WTC11 (cell line): ENCODE data around the gene GMIP. TPM values are rescaled to one million over a fixed set of nuclear protein-coding genes. Genes with fewer than 3 reads are reported as not detected.
A peak's percentile ranks its signal among the peaks of the same experiment; 100 is the strongest.

Experiments
- ATAC-seq: fragments of 200-7000 bp; cut with Tn5 transposase; 2 replicates; pipeline ENCODE4 v1.10.0; 2021; ENCODE audit warnings: mild to moderate bottlenecking, moderate library complexity
- CTCF ChIA-PET: fragments of 300-600 bp; sonication (Branson Sonifier 250); formaldehyde crosslinking; loops from one replicate; lab custom pipeline; 2021; ENCODE audit warnings: antibody characterized with exemption; lab: Charles Lee
- POLR2A ChIA-PET: fragments of 350-600 bp; sonication (Branson Sonifier 250); formaldehyde crosslinking; loops from one replicate; lab custom pipeline; 2021; ENCODE audit warnings: antibody characterized with exemption; lab: Charles Lee
- DNase-seq: peaks from one replicate; pipeline ENCODE4 v3.0.0; 2021; ENCODE audit warnings: low spot score
- H3K27ac Mint-ChIP-seq: 2 replicates; pipeline ENCODE4 v1.8.0; 2021; ENCODE audit warnings: mixed read lengths
- H3K27me3 Mint-ChIP-seq: 2 replicates; pipeline ENCODE4 v1.8.0; 2021; ENCODE audit warnings: low read depth, mild to moderate bottlenecking, moderate library complexity, mixed read lengths
- H3K36me3 Mint-ChIP-seq: 2 replicates; pipeline ENCODE4 v1.8.0; 2021; ENCODE audit warnings: mixed read lengths
- H3K4me1 Mint-ChIP-seq: 2 replicates; pipeline ENCODE4 v1.8.0; 2022; ENCODE audit warnings: mixed read lengths
- H3K4me3 Mint-ChIP-seq: 2 replicates; pipeline ENCODE4 v1.8.0; 2021; ENCODE audit warnings: mild to moderate bottlenecking, moderate library complexity, mixed read lengths
- H3K9me3 Mint-ChIP-seq: 2 replicates; pipeline ENCODE4 v1.8.0; 2021; ENCODE audit warnings: mixed read lengths
- AR ChIP-seq: fragments of 250-450 bp; sonication (Bioruptor Pico); IDR thresholded peaks from 2 replicates; pipeline ENCODE4 v1.9.0; 2021; ENCODE audit warnings: mild to moderate bottlenecking
- ATF1 ChIP-seq: sonication (generic); formaldehyde crosslinking; IDR thresholded peaks from 2 replicates; pipeline ENCODE4 v1.8.1; 2023; ENCODE audit warnings: mild to moderate bottlenecking, moderate library complexity, missing genetic modification reagents
- ATF2 ChIP-seq: sonication (generic); formaldehyde crosslinking; IDR thresholded peaks from 2 replicates; pipeline ENCODE4 v1.8.1; 2022; ENCODE audit warnings: low read depth, missing genetic modification reagents, borderline replicate concordance
- CBFB ChIP-seq: sonication (generic); formaldehyde crosslinking; IDR thresholded peaks from 2 replicates; pipeline ENCODE4 v1.8.1; 2022; ENCODE audit warnings: mild to moderate bottlenecking, low read depth, missing genetic modification reagents
- CREB1 ChIP-seq: sonication (generic); formaldehyde crosslinking; IDR thresholded peaks from 2 replicates; pipeline ENCODE4 v1.8.0; 2023; ENCODE audit warnings: mild to moderate bottlenecking, missing genetic modification reagents
- ELF4 ChIP-seq: sonication (generic); formaldehyde crosslinking; IDR thresholded peaks from 2 replicates; pipeline ENCODE4 v1.8.1; 2022; ENCODE audit warnings: low read depth, mild to moderate bottlenecking, moderate library complexity, missing genetic modification reagents
- EMX1 ChIP-seq: fragments of 250-450 bp; sonication (Bioruptor Pico); IDR thresholded peaks from 2 replicates; pipeline ENCODE4 v1.8.0; 2021; ENCODE audit warnings: mild to moderate bottlenecking
- FOXJ3 ChIP-seq: sonication (generic); formaldehyde crosslinking; IDR thresholded peaks from 2 replicates; pipeline ENCODE4 v1.9.0; 2021; ENCODE audit warnings: missing genetic modification reagents, mild to moderate bottlenecking, borderline replicate concordance
- IRF1 ChIP-seq: sonication (generic); formaldehyde crosslinking; IDR thresholded peaks from 2 replicates; pipeline ENCODE4 v1.8.0; 2023; ENCODE audit warnings: missing genetic modification reagents
- KAT7 ChIP-seq: sonication (generic); formaldehyde crosslinking; IDR thresholded peaks from 2 replicates; pipeline ENCODE4 v1.8.1; 2023; ENCODE audit warnings: missing genetic modification reagents, mild to moderate bottlenecking, borderline replicate concordance
- OVOL2 ChIP-seq: fragments of 250-450 bp; sonication (Bioruptor Pico); IDR thresholded peaks from 2 replicates; pipeline ENCODE4 v1.9.0; 2021; ENCODE audit warnings: mild to moderate bottlenecking, borderline replicate concordance
- RELA ChIP-seq: sonication (generic); formaldehyde crosslinking; IDR thresholded peaks from 2 replicates; pipeline ENCODE4 v1.8.1; 2022; ENCODE audit warnings: missing genetic modification reagents, mild to moderate bottlenecking, borderline replicate concordance
- SMAD4 ChIP-seq: sonication (generic); formaldehyde crosslinking; IDR thresholded peaks from 2 replicates; pipeline ENCODE4 v1.8.0; 2022; ENCODE audit warnings: mild to moderate bottlenecking, missing genetic modification reagents
- TCF7 ChIP-seq: sonication (generic); formaldehyde crosslinking; IDR thresholded peaks from 2 replicates; pipeline ENCODE4 v1.8.0; 2022; ENCODE audit warnings: mild to moderate bottlenecking, low read depth, missing genetic modification reagents, moderate library complexity
- TEAD1 ChIP-seq: sonication (generic); formaldehyde crosslinking; IDR thresholded peaks from 2 replicates; pipeline ENCODE4 v1.8.0; 2022; ENCODE audit warnings: mild to moderate bottlenecking, missing genetic modification reagents
- TEAD4 ChIP-seq: sonication (generic); formaldehyde crosslinking; IDR thresholded peaks from 2 replicates; pipeline ENCODE4 v1.8.0; 2022; ENCODE audit warnings: mild to moderate bottlenecking, missing genetic modification reagents
- ZNF138 ChIP-seq: sonication (generic); formaldehyde crosslinking; conservative IDR thresholded peaks from 2 replicates; pipeline ENCODE4 v1.8.1; 2022; ENCODE audit warnings: mild to moderate bottlenecking, moderate library complexity, missing genetic modification reagents
- ZNF416 ChIP-seq: fragments of 250-450 bp; sonication (Bioruptor Pico); IDR thresholded peaks from 2 replicates; pipeline ENCODE4 v1.9.0; 2021; ENCODE audit warnings: mild to moderate bottlenecking, inconsistent platforms
- ZNF671 ChIP-seq: fragments of 250-450 bp; sonication (Bioruptor Pico); IDR thresholded peaks from 2 replicates; pipeline ENCODE4 v1.8.0; 2021; ENCODE audit warnings: mild to moderate bottlenecking
- total RNA-seq: library from RNA; stranded (reverse); gene quantifications from 3 replicates; pipeline ENCODE4 v1.2.3, GENCODE V29; 2021
- TF ChIP-seq, protein P1 (sequence below): sonication (generic); formaldehyde crosslinking; IDR thresholded peaks from 2 replicates; pipeline ENCODE4 v1.8.0; 2022; ENCODE audit warnings: mild to moderate bottlenecking, missing genetic modification reagents
- TF ChIP-seq, protein P2 (sequence below): sonication (generic); formaldehyde crosslinking; IDR thresholded peaks from 2 replicates; pipeline ENCODE4 v1.8.0; 2022; ENCODE audit warnings: mild to moderate bottlenecking, missing genetic modification reagents
- TF ChIP-seq, protein P3 (sequence below): sonication (generic); formaldehyde crosslinking; IDR thresholded peaks from 2 replicates; pipeline ENCODE4 v1.8.0; 2022; ENCODE audit warnings: mild to moderate bottlenecking, missing genetic modification reagents

GMIP gene
- total RNA-seq, 1 experiment from 2014 or later, result 23.0 TPM

DNA sequence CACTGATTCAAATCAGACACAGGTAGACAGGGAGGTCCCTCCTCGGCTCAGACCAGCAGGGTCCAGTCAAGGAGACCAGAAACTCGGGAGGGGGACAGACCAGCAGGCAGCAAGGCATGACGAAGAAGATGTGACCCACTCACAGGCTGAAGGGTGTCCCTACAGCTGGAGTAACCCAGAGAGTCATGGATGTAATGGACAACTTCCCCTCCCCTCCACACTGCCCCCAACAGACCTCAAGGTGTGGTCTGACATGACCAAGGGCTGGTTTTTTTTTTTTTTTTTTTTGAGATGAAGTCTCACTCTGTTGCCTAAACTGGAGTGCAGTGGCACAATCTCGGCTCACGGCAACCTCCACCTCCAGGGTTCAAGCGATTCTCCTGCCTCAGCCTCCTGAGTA, 59.1 kb downstream of the GMIP start:
- no peak overlapping the region for H3K4me3 Mint-ChIP-seq
- ATAC-seq, result peak; percentile 52
- H3K27me3 Mint-ChIP-seq, result no peaks in the 10 kb centered on the region

DNA sequence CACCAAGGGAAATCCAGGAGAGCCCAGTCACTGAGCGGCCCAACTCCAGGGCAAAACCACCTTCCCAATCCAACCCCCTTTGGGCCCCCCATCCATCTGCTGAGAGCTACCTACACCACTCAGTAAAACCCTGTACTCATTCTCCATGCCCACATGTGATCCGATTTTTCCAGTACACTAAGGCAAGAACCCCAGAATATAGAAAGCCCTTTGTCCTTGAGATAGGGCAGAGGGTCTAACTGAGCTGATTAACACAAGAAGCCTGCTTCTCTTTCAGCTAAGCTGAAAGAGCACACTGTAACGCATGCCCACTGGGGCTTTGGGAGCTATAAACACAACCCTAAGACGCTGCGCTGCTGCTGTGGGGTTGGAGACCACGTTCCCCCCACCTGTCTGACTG, 61.0 kb downstream of the GMIP start:
- H3K4me1 Mint-ChIP-seq, result no peaks in the 10 kb centered on the region
- H3K4me3 Mint-ChIP-seq, result no peak overlapping the region
- DNase-seq (no peak), ATAC-seq (no peak)
- ChIA-PET POLR2A (no interaction called here), CTCF (interaction anchor here (2.5 kb wide), 1 partner anchor 28 kb away, joined by 16 read pairs; no protein-coding TSS in a partner anchor)
- no peaks in the 10 kb centered on the region for H3K36me3 Mint-ChIP-seq
- no peaks in the 10 kb centered on the region for H3K27me3 Mint-ChIP-seq
- H3K27ac Mint-ChIP-seq, result peak overlapping the region; percentile 39; the same call in 1 of the 2 replicates
- TF ChIP-seq IRF1 (CRISPR knock-in tag) (no peak), FOXJ3 (CRISPR knock-in tag) (no peak), TEAD4 (CRISPR knock-in tag) (no peak)
- no peaks in the 10 kb centered on the region for H3K9me3 Mint-ChIP-seq

More for the DNA sequence above, 59.1 kb downstream of the GMIP start:
- Mint-ChIP-seq H3K9me3 (no peaks in the 10 kb centered on the region), H3K36me3 (no peaks in the 10 kb centered on the region), H3K4me1 (no peaks in the 10 kb centered on the region), H3K27ac (no peak overlapping the region)
- DNase-seq, result no peak
- ChIA-PET POLR2A (interaction anchor here (0.6 kb wide), 1 partner anchor 39 kb away, joined by 4 read pairs; no protein-coding TSS in a partner anchor), CTCF (interaction anchor here (0.7 to 1.6 kb wide), 2 partner anchors 20 to 31 kb away, joined by 3 to 5 read pairs; no protein-coding TSS in a partner anchor)
- TF ChIP-seq OVOL2 (CRISPR knock-in tag) (no peak), TCF7 (CRISPR knock-in tag) (no peak), ZNF138 (CRISPR knock-in tag) (no peak)

DNA sequence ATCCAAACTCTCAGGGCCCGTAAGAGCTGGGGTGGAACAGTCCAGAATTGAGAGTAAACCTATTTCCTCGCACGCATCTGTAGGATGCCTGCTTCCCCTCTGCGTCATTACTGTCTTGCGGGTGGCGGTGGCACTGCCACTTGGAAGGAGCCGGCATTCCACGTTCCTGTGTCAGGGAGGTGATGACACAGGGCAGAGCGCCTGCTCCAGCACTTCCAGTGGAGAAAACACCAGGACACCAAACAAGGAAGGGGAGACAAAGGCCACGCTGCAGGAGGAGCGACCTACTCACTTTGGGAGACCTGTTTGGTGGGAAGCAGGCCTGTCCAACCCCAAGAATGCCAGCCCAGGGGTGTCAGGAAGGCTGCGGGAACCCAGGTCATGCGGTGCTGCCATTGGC, 62.1 kb downstream of the GMIP start:
- CTCF ChIA-PET, result interaction anchor here (1.1 to 2.5 kb wide), 2 partner anchors 27 to 28 kb away, joined by 3 to 16 read pairs; no protein-coding TSS in a partner anchor
- no peak for ATAC-seq

More for the DNA sequence above, 62.1 kb downstream of the GMIP start:
- Mint-ChIP-seq H3K9me3 (no peaks in the 10 kb centered on the region), H3K4me3 (no peak overlapping the region), H3K27me3 (no peaks in the 10 kb centered on the region), H3K27ac (no peak overlapping the region), H3K36me3 (no peaks in the 10 kb centered on the region), H3K4me1 (no peaks in the 10 kb centered on the region)
- DNase-seq, result no peak
- POLR2A ChIA-PET, result no interaction called here
- TF ChIP-seq EMX1, result no peak
- TF ChIP-seq KAT7 (CRISPR knock-in tag), result no peak
- TF ChIP-seq ELF4, result no peak
- TF ChIP-seq ATF1 (CRISPR knock-in tag), result no peak
- TF ChIP-seq RELA (CRISPR knock-in tag), result no peak
- no peak for TF ChIP-seq TEAD1 (CRISPR knock-in tag)
- no peak for TF ChIP-seq CREB1 (CRISPR knock-in tag)
- no peak for TF ChIP-seq SMAD4 (CRISPR knock-in tag)
- TF ChIP-seq CBFB (CRISPR knock-in tag), result no peak
- no peak for TF ChIP-seq AR
- TF ChIP-seq, protein P1, sequence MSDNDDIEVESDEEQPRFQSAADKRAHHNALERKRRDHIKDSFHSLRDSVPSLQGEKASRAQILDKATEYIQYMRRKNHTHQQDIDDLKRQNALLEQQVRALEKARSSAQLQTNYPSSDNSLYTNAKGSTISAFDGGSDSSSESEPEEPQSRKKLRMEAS (CRISPR knock-in tag), result no peak
- TF ChIP-seq ATF2 (CRISPR knock-in tag), result no peak
- TF ChIP-seq, protein P2, sequence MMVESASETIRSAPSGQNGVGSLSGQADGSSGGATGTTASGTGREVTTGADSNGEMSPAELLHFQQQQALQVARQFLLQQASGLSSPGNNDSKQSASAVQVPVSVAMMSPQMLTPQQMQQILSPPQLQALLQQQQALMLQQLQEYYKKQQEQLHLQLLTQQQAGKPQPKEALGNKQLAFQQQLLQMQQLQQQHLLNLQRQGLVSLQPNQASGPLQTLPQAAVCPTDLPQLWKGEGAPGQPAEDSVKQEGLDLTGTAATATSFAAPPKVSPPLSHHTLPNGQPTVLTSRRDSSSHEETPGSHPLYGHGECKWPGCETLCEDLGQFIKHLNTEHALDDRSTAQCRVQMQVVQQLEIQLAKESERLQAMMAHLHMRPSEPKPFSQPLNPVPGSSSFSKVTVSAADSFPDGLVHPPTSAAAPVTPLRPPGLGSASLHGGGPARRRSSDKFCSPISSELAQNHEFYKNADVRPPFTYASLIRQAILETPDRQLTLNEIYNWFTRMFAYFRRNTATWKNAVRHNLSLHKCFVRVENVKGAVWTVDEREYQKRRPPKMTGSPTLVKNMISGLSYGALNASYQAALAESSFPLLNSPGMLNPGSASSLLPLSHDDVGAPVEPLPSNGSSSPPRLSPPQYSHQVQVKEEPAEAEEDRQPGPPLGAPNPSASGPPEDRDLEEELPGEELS (CRISPR knock-in tag), result no peak
- TF ChIP-seq ZNF671, result no peak
- TF ChIP-seq, protein P3, sequence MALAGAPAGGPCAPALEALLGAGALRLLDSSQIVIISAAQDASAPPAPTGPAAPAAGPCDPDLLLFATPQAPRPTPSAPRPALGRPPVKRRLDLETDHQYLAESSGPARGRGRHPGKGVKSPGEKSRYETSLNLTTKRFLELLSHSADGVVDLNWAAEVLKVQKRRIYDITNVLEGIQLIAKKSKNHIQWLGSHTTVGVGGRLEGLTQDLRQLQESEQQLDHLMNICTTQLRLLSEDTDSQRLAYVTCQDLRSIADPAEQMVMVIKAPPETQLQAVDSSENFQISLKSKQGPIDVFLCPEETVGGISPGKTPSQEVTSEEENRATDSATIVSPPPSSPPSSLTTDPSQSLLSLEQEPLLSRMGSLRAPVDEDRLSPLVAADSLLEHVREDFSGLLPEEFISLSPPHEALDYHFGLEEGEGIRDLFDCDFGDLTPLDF (CRISPR knock-in tag), result no peak
- no peak for TF ChIP-seq ZNF416 (CRISPR knock-in tag)
